ENCODE data around the gene DPH7.

DNA sequence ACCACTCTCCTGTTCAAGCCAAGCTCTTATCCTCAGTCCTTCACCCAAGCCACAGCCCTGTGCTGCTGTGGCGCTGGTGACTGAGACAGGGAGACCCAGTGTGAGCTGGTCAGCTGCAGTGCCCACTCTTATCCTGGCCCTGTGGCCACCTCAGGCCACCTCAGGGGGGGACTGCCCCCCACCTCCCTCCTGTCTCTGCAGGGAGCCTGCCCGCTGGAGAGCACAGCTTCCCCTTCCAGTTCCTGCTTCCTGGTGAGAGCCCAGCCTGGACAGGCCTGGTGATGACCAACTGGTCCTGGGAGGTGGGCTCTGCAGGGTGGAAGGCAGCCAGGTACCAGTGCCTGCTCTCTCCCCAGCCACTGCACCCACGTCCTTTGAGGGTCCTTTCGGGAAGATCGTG, 34.5 kb upstream of the DPH7 start:
- no peak for TF ChIP-seq POLR2A (IDR thresholded peaks at IDR 0.05)
- TF ChIP-seq, protein P1, sequence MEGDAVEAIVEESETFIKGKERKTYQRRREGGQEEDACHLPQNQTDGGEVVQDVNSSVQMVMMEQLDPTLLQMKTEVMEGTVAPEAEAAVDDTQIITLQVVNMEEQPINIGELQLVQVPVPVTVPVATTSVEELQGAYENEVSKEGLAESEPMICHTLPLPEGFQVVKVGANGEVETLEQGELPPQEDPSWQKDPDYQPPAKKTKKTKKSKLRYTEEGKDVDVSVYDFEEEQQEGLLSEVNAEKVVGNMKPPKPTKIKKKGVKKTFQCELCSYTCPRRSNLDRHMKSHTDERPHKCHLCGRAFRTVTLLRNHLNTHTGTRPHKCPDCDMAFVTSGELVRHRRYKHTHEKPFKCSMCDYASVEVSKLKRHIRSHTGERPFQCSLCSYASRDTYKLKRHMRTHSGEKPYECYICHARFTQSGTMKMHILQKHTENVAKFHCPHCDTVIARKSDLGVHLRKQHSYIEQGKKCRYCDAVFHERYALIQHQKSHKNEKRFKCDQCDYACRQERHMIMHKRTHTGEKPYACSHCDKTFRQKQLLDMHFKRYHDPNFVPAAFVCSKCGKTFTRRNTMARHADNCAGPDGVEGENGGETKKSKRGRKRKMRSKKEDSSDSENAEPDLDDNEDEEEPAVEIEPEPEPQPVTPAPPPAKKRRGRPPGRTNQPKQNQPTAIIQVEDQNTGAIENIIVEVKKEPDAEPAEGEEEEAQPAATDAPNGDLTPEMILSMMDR (IDR thresholded peaks at IDR 0.05) = no peak
